Measurements from ENCODE around the gene AP1G2.

- no peak for TF ChIP-seq POLR2A (IDR thresholded peaks at IDR 0.05)
- TF ChIP-seq CTCF (IDR thresholded peaks at IDR 0.05), result no peak
These were observed 34.2 kb upstream of the AP1G2 start for GRCh38 chr14:23601845-23602180.

Measured in Peyer's patch (tissue), 4 donors.